AG10803 (cell line): Measurements from ENCODE around the gene ROR2.

ENCODE experiments used
- DNase-seq: peaks from one replicate; pipeline ENCODE4 v3.0.0; 2010; ENCODE audit warnings: low read depth
- H3K4me3 ChIP-seq: 2 replicates; pipeline ENCODE4 v1.5.1; 2011; ENCODE audit warnings: mild to moderate bottlenecking, low read length, control low read depth
- CTCF ChIP-seq: conservative IDR thresholded peaks from 2 replicates; pipeline ENCODE4 v1.5.1; 2011; ENCODE audit warnings: mild to moderate bottlenecking, low read length, control low read depth, inconsistent platforms

ROR2 gene

GRCh38 chr9:91832322-91832721 is 117.7 kb downstream of the ROR2 start:
- no peak for TF ChIP-seq CTCF
- no peak overlapping the region for H3K4me3 ChIP-seq
- DNase-seq, result no peak

- TF ChIP-seq CTCF, result no peak
- DNase-seq, result no peak
- no peak overlapping the region for H3K4me3 ChIP-seq
Measured at GRCh38 chr9:91825866-91826265, 124.2 kb downstream of the ROR2 start.

- H3K4me3 ChIP-seq, result no peak overlapping the region
- no peak for TF ChIP-seq CTCF
- DNase-seq, result peak; percentile 77
Measured at GRCh38 chr9:91825422-91825821, 124.6 kb downstream of the ROR2 start.

- H3K4me3 ChIP-seq, result peak overlapping the region; percentile 31
- TF ChIP-seq CTCF, result no peak
- DNase-seq, result peak; percentile 88
Measured at GRCh38 chr9:91824601-91825305, 125.3 kb downstream of the ROR2 start.

- no peak for TF ChIP-seq CTCF
- H3K4me3 ChIP-seq, result no peak overlapping the region; the same call in 1 of the 2 replicates
- DNase-seq, result no peak
Measured at GRCh38 chr9:91824151-91824550, 125.9 kb downstream of the ROR2 start.

- TF ChIP-seq CTCF, result no peak
- peak; percentile 36 for DNase-seq
- H3K4me3 ChIP-seq, result no peak overlapping the region
Measured at GRCh38 chr9:91820949-91821880, 128.8 kb downstream of the ROR2 start.
